Ovary (tissue), 3 donors: ENCODE results near the gene TMEM123.

ENCODE experiments used
- EP300 ChIP-seq: sonication (generic); formaldehyde crosslinking; IDR thresholded peaks from one replicate; pipeline ENCODE4 v1.6.1; 2017; ENCODE audit warnings: antibody characterized with exemption
- POLR2A ChIP-seq: fragments of 450-650 bp; IDR thresholded peaks from one replicate; pipeline ENCODE4 v1.6.1; 2017; ENCODE audit warnings: antibody characterized with exemption, mild to moderate bottlenecking, moderate library complexity
- TF ChIP-seq, protein P1 (sequence below), 3 donors: fragments of 450-650 bp in 2 of 3; fragments of 200-600 bp in 1 of 3; IDR thresholded peaks; one replicate each; pipeline versions ENCODE4 v1.5.1 to v1.8.0; 2016 to 2022; ENCODE audit warnings: antibody characterized with exemption in 3 of 3, mild to moderate bottlenecking in 1 of 3
- donor health status: DM: no; HTN: no; CAD: no.

- TF ChIP-seq EP300 (no peak), POLR2A (no peak)
- TF ChIP-seq, protein P1, sequence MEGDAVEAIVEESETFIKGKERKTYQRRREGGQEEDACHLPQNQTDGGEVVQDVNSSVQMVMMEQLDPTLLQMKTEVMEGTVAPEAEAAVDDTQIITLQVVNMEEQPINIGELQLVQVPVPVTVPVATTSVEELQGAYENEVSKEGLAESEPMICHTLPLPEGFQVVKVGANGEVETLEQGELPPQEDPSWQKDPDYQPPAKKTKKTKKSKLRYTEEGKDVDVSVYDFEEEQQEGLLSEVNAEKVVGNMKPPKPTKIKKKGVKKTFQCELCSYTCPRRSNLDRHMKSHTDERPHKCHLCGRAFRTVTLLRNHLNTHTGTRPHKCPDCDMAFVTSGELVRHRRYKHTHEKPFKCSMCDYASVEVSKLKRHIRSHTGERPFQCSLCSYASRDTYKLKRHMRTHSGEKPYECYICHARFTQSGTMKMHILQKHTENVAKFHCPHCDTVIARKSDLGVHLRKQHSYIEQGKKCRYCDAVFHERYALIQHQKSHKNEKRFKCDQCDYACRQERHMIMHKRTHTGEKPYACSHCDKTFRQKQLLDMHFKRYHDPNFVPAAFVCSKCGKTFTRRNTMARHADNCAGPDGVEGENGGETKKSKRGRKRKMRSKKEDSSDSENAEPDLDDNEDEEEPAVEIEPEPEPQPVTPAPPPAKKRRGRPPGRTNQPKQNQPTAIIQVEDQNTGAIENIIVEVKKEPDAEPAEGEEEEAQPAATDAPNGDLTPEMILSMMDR (IDR thresholded peaks at IDR 0.05) = no peak
These were observed 46.5 kb downstream of the TMEM123 start for GRCh38 chr11:102406099-102406498.
